ENCODE data around the gene TXNDC2. TPM values are rescaled to one million over a fixed set of nuclear protein-coding genes. Genes with fewer than 3 reads are reported as not detected.
A peak's percentile ranks its signal among the peaks of the same experiment; 100 is the strongest.

Gene TXNDC2
- total RNA-seq, 1 donor from 2014 or later, result 0.07 TPM

- H3K36me3 ChIP-seq (ENCODE audit: insufficient read depth, low read length), result no peaks in the 10 kb centered on the region
- H4K20me1 ChIP-seq (ENCODE audit: insufficient read depth, low read length), result no peaks in the 10 kb centered on the region
- no peak overlapping the region for H3K9ac ChIP-seq (ENCODE audit: low read length)
- peak overlapping the region; percentile 32 for H3K27ac ChIP-seq (ENCODE audit: low read depth, low read length)
- H3K4me3 ChIP-seq (ENCODE audit: insufficient read depth, low read depth, low read length), result no peak overlapping the region
- H3K9me3 Mint-ChIP-seq (ENCODE audit: unreplicated experiment), result peaks cover 13% of the 10 kb centered on the region
- H3K4me2 ChIP-seq (ENCODE audit: low read length), result peak overlapping the region; percentile 14
- peak overlapping the region; percentile 34 for H3K4me3 Mint-ChIP-seq (ENCODE audit: unreplicated experiment)
- peak overlapping the region; percentile 54 for H3K27ac Mint-ChIP-seq (ENCODE audit: unreplicated experiment)
- DNase-seq (ENCODE audit: low read depth), result no peak
- H2AFZ ChIP-seq (ENCODE audit: low read depth, low read length), result no peak overlapping the region
- TF ChIP-seq EZH2 (IDR thresholded peaks at IDR 0.05; ENCODE audit: insufficient read depth, low read length), result no peak
- TF ChIP-seq CTCF (IDR thresholded peaks at IDR 0.05; ENCODE audit: insufficient read depth, low read depth, low read length), result no peak
- H3K27me3 Mint-ChIP-seq (ENCODE audit: low read depth, unreplicated experiment), result no peaks in the 10 kb centered on the region
- peaks cover 26% of the 10 kb centered on the region for H3K4me1 Mint-ChIP-seq (ENCODE audit: low read depth, unreplicated experiment)
- H3K27me3 ChIP-seq (ENCODE audit: insufficient read depth, low read length), result no peaks in the 10 kb centered on the region
- H3K36me3 Mint-ChIP-seq (ENCODE audit: low read depth, unreplicated experiment), result peaks cover 12% of the 10 kb centered on the region
- peaks cover 12% of the 10 kb centered on the region for H3K9me3 ChIP-seq (ENCODE audit: insufficient read depth, low read depth, low read length)
- peaks cover 24% of the 10 kb centered on the region for H3K4me1 ChIP-seq (ENCODE audit: insufficient read depth, low read length)
- no peaks in the 10 kb centered on the region for H3K79me2 ChIP-seq (ENCODE audit: insufficient read depth, low read length)
- no peak for FAIRE-seq
Measured at GRCh38 chr18:9868857-9869714, 16.7 kb upstream of the TXNDC2 start.

DNA sequence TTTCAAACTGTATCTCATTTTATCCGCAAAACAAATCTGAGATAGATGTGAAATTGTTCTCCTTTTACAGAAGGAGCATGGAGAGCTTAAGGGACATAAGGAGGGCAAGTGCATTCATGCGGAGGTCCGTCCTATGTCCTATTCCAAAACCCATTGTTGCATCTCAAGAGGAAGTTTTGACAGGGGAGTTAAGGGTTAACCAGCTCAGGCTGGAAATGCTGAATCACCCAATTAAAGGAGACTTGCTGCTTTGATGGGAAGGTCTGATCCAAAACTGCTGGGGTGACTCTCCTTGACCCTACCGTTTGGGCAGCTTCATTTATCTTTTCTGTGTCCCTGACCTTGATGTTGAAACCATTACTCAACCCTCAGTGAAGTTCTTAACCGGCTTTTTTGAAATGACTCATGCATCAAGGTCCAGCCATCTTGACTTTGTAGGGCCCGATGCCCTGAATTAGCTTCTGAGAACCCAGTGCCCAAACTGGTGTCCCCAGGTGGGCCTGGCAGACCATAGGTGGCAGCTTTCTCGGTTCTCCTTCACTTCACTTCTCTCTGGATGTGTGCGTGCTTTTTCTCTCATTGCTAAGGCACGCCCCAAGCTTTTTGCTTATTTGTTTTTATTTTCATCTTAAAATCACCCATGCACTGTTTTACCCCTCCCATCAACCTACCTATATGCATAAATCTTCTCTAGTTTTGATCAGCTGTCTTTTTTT is 15.9 kb upstream of the TXNDC2 start:
- Histone ChIP-seq H2AFZ (ENCODE audit: low read depth, low read length) (peak overlapping the region; percentile 12), H3K9ac (ENCODE audit: low read length) (no peak overlapping the region), H4K20me1 (ENCODE audit: insufficient read depth, low read length) (no peaks in the 10 kb centered on the region), H3K4me1 (ENCODE audit: insufficient read depth, low read length) (peaks cover 24% of the 10 kb centered on the region), H3K27ac (ENCODE audit: low read depth, low read length) (no peak overlapping the region), H3K36me3 (ENCODE audit: insufficient read depth, low read length) (no peaks in the 10 kb centered on the region), H3K4me3 (ENCODE audit: insufficient read depth, low read depth, low read length) (no peak overlapping the region), H3K9me3 (ENCODE audit: insufficient read depth, low read depth, low read length) (peaks cover 10% of the 10 kb centered on the region), H3K27me3 (ENCODE audit: insufficient read depth, low read length) (no peaks in the 10 kb centered on the region), H3K4me2 (ENCODE audit: low read length) (peak overlapping the region; percentile 14), H3K79me2 (ENCODE audit: insufficient read depth, low read length) (no peaks in the 10 kb centered on the region)
- Mint-ChIP-seq H3K27ac (ENCODE audit: unreplicated experiment) (peak overlapping the region; percentile 50), H3K4me3 (ENCODE audit: unreplicated experiment) (no peak overlapping the region), H3K4me1 (ENCODE audit: low read depth, unreplicated experiment) (peaks cover 26% of the 10 kb centered on the region), H3K9me3 (ENCODE audit: unreplicated experiment) (peaks cover 13% of the 10 kb centered on the region), H3K27me3 (ENCODE audit: low read depth, unreplicated experiment) (no peaks in the 10 kb centered on the region), H3K36me3 (ENCODE audit: low read depth, unreplicated experiment) (peaks cover 11% of the 10 kb centered on the region)
- TF ChIP-seq CTCF (IDR thresholded peaks at IDR 0.05; ENCODE audit: insufficient read depth, low read depth, low read length) (no peak), EZH2 (IDR thresholded peaks at IDR 0.05; ENCODE audit: insufficient read depth, low read length) (no peak)
- DNase-seq (ENCODE audit: low read depth), result peak; percentile 85
- no peak for FAIRE-seq

Measured in astrocyte (in vitro differentiated cells and primary cell).